Activated CD8-positive, alpha-beta T cell treated with anti-CD3 and anti-CD28 coated beads for 36 hours (primary cell): ENCODE measurements around the gene NXPH1. TPM values are rescaled to one million over a fixed set of nuclear protein-coding genes. Genes with fewer than 3 reads are reported as not detected.

Experiments used
- ATAC-seq: fragments of 200-7000 bp; cut with Tn5 transposase; one replicate; pipeline ENCODE4 v1.10.0; 2021; ENCODE audit warnings: mild to moderate bottlenecking, moderate library complexity
- CTCF ChIA-PET: fragments of 350-600 bp; sonication (Branson Sonifier 250); formaldehyde crosslinking; loops from one replicate; lab custom pipeline; 2021; ENCODE audit warnings: antibody characterized with exemption; lab: Charles Lee
- POLR2A ChIA-PET: fragments of 350-600 bp; sonication (Branson Sonifier 250); formaldehyde crosslinking; loops from one replicate; lab custom pipeline; 2021; ENCODE audit warnings: antibody characterized with exemption; lab: Charles Lee
- DNase-seq: peaks from one replicate; pipeline ENCODE4 v3.0.0-alpha.2; 2020
- H3K27ac Mint-ChIP-seq: one replicate; pipeline ENCODE4 v1.8.0; 2021; ENCODE audit warnings: mild to moderate bottlenecking, mixed read lengths
- H3K27me3 Mint-ChIP-seq: one replicate; pipeline ENCODE4 v1.8.0; 2021; ENCODE audit warnings: mixed read lengths
- H3K36me3 Mint-ChIP-seq: one replicate; pipeline ENCODE4 v1.8.0; 2021; ENCODE audit warnings: low read depth, mixed read lengths
- H3K4me1 Mint-ChIP-seq: one replicate; pipeline ENCODE4 v1.8.0; 2021; ENCODE audit warnings: low read depth, mixed read lengths
- H3K4me3 Mint-ChIP-seq: one replicate; pipeline ENCODE4 v1.8.0; 2021; ENCODE audit warnings: mild to moderate bottlenecking, moderate library complexity, mixed read lengths
- H3K9me3 Mint-ChIP-seq: one replicate; pipeline ENCODE4 v1.8.0; 2021; ENCODE audit warnings: mixed read lengths
- intact Hi-C: fragments of 100-400 bp; cut with micrococcal nuclease; formaldehyde crosslinking; loops from one replicate; pipeline ENCODE4 v1.10.0; 2022
- total RNA-seq, 2 experiments: library from RNA; stranded (reverse); gene quantifications; one replicate each; pipeline ENCODE4 v1.2.3, GENCODE V29; 2021
- TF ChIP-seq, protein P1 (sequence below): fragments of 200-600 bp; IDR thresholded peaks from one replicate; pipeline ENCODE4 v1.8.0; 2022; ENCODE audit warnings: antibody characterized with exemption, mild to moderate bottlenecking

NXPH1 gene
- total RNA-seq, 2 experiments from 2014 or later, result not detected

DNA sequence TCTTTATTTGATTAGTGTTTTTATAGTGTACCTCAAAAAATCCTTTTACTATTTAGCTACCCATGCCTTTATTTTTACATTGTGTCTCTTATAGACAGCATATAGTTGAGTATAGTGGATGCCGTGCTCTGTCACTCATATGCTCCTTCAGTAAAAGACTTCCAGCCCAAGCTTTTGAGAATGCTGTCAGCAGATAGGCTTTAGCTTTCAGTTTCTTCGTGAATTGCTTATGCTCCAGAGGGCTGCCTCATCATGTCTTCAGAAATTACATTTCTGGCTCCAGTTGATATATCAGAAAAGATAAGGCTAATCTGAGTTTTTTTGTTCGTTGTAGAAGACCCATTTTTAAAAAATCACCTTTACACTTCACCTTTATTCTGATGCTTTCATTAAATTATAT lies 332.0 kb downstream of the NXPH1 start:
- DNase-seq (no peak), ATAC-seq (no peak)
- intact Hi-C loops, result no loop called here
- CTCF ChIA-PET, result no interaction called here
- POLR2A ChIA-PET, result no interaction called here
- H3K4me1 Mint-ChIP-seq, result no peaks in the 10 kb centered on the region
- no peak overlapping the region for H3K4me3 Mint-ChIP-seq
- H3K9me3 Mint-ChIP-seq, result peaks cover 6% of the 10 kb centered on the region
- H3K36me3 Mint-ChIP-seq, result no peaks in the 10 kb centered on the region
- H3K27ac Mint-ChIP-seq, result no peak overlapping the region
- TF ChIP-seq, protein P1, sequence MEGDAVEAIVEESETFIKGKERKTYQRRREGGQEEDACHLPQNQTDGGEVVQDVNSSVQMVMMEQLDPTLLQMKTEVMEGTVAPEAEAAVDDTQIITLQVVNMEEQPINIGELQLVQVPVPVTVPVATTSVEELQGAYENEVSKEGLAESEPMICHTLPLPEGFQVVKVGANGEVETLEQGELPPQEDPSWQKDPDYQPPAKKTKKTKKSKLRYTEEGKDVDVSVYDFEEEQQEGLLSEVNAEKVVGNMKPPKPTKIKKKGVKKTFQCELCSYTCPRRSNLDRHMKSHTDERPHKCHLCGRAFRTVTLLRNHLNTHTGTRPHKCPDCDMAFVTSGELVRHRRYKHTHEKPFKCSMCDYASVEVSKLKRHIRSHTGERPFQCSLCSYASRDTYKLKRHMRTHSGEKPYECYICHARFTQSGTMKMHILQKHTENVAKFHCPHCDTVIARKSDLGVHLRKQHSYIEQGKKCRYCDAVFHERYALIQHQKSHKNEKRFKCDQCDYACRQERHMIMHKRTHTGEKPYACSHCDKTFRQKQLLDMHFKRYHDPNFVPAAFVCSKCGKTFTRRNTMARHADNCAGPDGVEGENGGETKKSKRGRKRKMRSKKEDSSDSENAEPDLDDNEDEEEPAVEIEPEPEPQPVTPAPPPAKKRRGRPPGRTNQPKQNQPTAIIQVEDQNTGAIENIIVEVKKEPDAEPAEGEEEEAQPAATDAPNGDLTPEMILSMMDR, result no peak
- no peaks in the 10 kb centered on the region for H3K27me3 Mint-ChIP-seq

DNA sequence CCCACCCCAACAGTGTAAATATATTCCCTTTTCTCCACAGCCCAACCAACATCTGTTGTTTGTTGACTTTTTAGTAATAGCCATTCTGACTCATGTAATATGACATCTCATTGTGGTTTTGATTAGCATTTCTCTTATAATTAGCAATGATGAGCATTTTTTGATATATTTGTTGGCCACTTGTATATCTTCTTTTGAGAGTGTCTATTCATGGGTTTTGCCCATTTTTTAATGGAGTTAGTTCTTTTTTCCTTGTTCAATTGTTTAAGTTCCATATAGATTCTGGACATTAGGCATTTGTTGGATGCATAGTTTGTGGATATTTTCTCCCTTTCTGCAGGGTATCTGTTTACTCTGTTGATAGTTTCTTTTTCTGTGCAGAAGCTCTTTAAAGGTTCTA lies 340.1 kb downstream of the NXPH1 start:
- H3K9me3 Mint-ChIP-seq, result peaks cover 18% of the 10 kb centered on the region
- CTCF ChIA-PET, result no interaction called here
- H3K27ac Mint-ChIP-seq, result no peak overlapping the region
- TF ChIP-seq, protein P1, result no peak
- no peaks in the 10 kb centered on the region for H3K36me3 Mint-ChIP-seq
- POLR2A ChIA-PET, result no interaction called here
- ATAC-seq (no peak), DNase-seq (no peak)
- intact Hi-C loops, result no loop called here
- no peaks in the 10 kb centered on the region for H3K4me1 Mint-ChIP-seq
- H3K4me3 Mint-ChIP-seq, result no peak overlapping the region
- no peaks in the 10 kb centered on the region for H3K27me3 Mint-ChIP-seq

DNA sequence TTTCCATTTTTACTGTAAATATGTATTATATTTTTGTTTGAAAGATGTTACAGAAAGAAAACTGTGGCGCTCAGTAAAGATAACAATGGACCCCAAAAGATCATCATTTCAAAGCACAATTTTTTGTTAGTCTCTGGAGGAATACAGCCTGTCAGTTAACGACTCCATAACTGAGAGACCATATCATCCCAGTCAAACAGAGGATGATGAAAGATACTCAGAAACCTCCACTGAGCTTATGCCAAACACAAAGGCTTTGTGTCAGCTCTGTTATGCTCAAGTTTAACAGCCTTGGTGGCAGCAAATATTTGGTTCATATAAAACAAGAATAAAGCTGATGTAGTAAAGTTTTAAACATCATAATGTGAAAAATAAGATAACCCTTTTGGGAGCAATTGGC lies 345.1 kb downstream of the NXPH1 start:
- Mint-ChIP-seq H3K36me3 (no peaks in the 10 kb centered on the region), H3K4me3 (no peak overlapping the region), H3K27me3 (no peaks in the 10 kb centered on the region), H3K9me3 (peaks cover 9% of the 10 kb centered on the region), H3K4me1 (no peaks in the 10 kb centered on the region), H3K27ac (no peak overlapping the region)
- intact Hi-C loops, result no loop called here
- ChIA-PET POLR2A (no interaction called here), CTCF (no interaction called here)
- DNase-seq (no peak), ATAC-seq (no peak)
- TF ChIP-seq, protein P1, result no peak

GRCh38 chr7:8781166-8781565 lies 347.8 kb downstream of the NXPH1 start:
- Mint-ChIP-seq H3K27me3 (no peaks in the 10 kb centered on the region), H3K4me1 (no peaks in the 10 kb centered on the region), H3K4me3 (no peak overlapping the region), H3K27ac (no peak overlapping the region), H3K9me3 (peaks cover 5% of the 10 kb centered on the region), H3K36me3 (no peaks in the 10 kb centered on the region)
- intact Hi-C loops, result no loop called here
- DNase-seq (no peak), ATAC-seq (no peak)
- ChIA-PET CTCF (no interaction called here), POLR2A (no interaction called here)
- TF ChIP-seq, protein P1, result no peak

DNA sequence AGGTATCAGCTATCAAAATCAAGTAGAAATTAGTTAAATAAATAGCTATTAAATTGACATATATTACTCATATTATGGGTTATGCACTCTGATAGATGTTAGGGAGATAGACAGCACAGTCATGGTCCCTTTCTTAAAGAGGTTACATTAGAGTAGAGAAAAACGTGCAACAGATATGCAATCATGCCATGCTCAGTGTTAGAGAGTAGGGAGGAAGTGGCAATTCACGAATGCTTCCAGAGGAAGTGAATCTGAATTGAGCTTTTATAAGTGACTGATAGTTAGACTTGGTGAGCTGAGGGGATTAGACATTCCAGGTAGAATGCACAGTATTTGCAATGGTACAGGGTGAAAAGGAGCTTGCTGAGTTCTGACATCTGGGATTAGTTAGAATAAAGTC lies 349.8 kb downstream of the NXPH1 start:
- intact Hi-C loops, result no loop called here
- Mint-ChIP-seq H3K9me3 (peaks cover 11% of the 10 kb centered on the region), H3K4me1 (no peaks in the 10 kb centered on the region), H3K36me3 (no peaks in the 10 kb centered on the region), H3K4me3 (no peak overlapping the region), H3K27ac (no peak overlapping the region), H3K27me3 (no peaks in the 10 kb centered on the region)
- ATAC-seq (no peak), DNase-seq (no peak)
- CTCF ChIA-PET, result no interaction called here
- TF ChIP-seq, protein P1, result no peak
- POLR2A ChIA-PET, result no interaction called here
